ENCODE data around the gene SPTLC3. TPM values are rescaled to one million over a fixed set of nuclear protein-coding genes. Genes with fewer than 3 reads are reported as not detected.

SPTLC3 gene
- polyA plus RNA-seq, 3 donors, result 0.01 TPM; not detected in 2

GRCh38 chr20:13140775-13141174, 132.0 kb downstream of the SPTLC3 start:
- no peak overlapping the region for H3K27ac Mint-ChIP-seq

GRCh38 chr20:13141546-13141945, 132.8 kb downstream of the SPTLC3 start:
- intact Hi-C loops (cut with micrococcal nuclease), result no loop called here
- no peaks in the 10 kb centered on the region for H3K27me3 ChIP-seq (ENCODE audit: control insufficient read depth in 2 of 2, insufficient read depth in 2 of 2, low read length in 2 of 2)
- H2AFZ ChIP-seq (ENCODE audit: insufficient read depth, low read depth, low read length, poor library complexity, severe bottlenecking), result no peak overlapping the region
- no peak overlapping the region for H3K4me3 ChIP-seq (replicated peaks in 1 of 3; ENCODE audit: low read depth in 2 of 3, low read length in 3 of 3)
- H3K27me3 Mint-ChIP-seq (ENCODE audit: low read depth in 3 of 3), result peaks cover under 1 to 2% (median 1%) of the 10 kb centered on the region in 3 donors
- no peak overlapping the region for H3K9ac ChIP-seq (ENCODE audit: insufficient read depth, low read length, poor library complexity, severe bottlenecking)
- H4K20me1 ChIP-seq (ENCODE audit: insufficient read depth, low read length), result no peaks in the 10 kb centered on the region
- no peak overlapping the region for H3K27ac ChIP-seq (ENCODE audit: low read depth in 1 of 2, low read length in 2 of 2)
- H3K36me3 ChIP-seq (replicated peaks in 1 of 2; ENCODE audit: control insufficient read depth in 1 of 2, insufficient read depth in 2 of 2, low read length in 2 of 2), result no peaks in the 10 kb centered on the region
- no peaks in the 10 kb centered on the region for H3K4me1 Mint-ChIP-seq
- H3K36me3 Mint-ChIP-seq, result no peaks in the 10 kb centered on the region
- no peaks in the 10 kb centered on the region for H3K4me1 ChIP-seq (ENCODE audit: control insufficient read depth in 1 of 2, insufficient read depth in 2 of 2, low read length in 2 of 2)
- H3K9me3 Mint-ChIP-seq, result peaks cover 0 to 6% (median 4%) of the 10 kb centered on the region in 7 donors
- H3K9me3 ChIP-seq (replicated peaks in 1 of 2; ENCODE audit: control insufficient read depth in 1 of 2, insufficient read depth in 1 of 2, low read length in 2 of 2), result no peaks in the 10 kb centered on the region
- no peaks in the 10 kb centered on the region for H3K79me2 ChIP-seq (ENCODE audit: insufficient read depth, low read length)
- WGBS (ENCODE audit: insufficient coverage), result 85% methylated on average over 2 of the region's 3 CpGs
- no peak for TF ChIP-seq CTCF (IDR thresholded peaks at IDR 0.05)
- no peak overlapping the region for H3K27ac Mint-ChIP-seq
- no peak overlapping the region for H3K4me2 ChIP-seq (replicated peaks; ENCODE audit: extremely low read depth, low read length, poor library complexity, severe bottlenecking)
- H3K4me3 Mint-ChIP-seq, result no peak overlapping the region
- DNase-seq, result no peak

More at GRCh38 chr20:13140775-13141174, 132.0 kb downstream of the SPTLC3 start:
- no peak overlapping the region for H3K27ac ChIP-seq (ENCODE audit: low read depth in 1 of 2, low read length in 2 of 2)
- Mint-ChIP-seq H3K27me3 (ENCODE audit: low read depth in 3 of 3) (peaks cover 0 to 1% (median 0%) of the 10 kb centered on the region in 3 donors), H3K9me3 (peaks cover 0 to 6% (median 4%) of the 10 kb centered on the region in 7 donors), H3K4me1 (no peaks in the 10 kb centered on the region), H3K36me3 (no peaks in the 10 kb centered on the region), H3K4me3 (no peak overlapping the region)
- no peak overlapping the region for H3K4me2 ChIP-seq (replicated peaks; ENCODE audit: extremely low read depth, low read length, poor library complexity, severe bottlenecking)
- WGBS (ENCODE audit: insufficient coverage), result no CpG with 5 or more reads among the region's 1 CpG
- no peak for DNase-seq
- no peaks in the 10 kb centered on the region for H4K20me1 ChIP-seq (ENCODE audit: insufficient read depth, low read length)
- no peaks in the 10 kb centered on the region for H3K4me1 ChIP-seq (ENCODE audit: control insufficient read depth in 1 of 2, insufficient read depth in 2 of 2, low read length in 2 of 2)
- H3K9ac ChIP-seq (ENCODE audit: insufficient read depth, low read length, poor library complexity, severe bottlenecking), result no peak overlapping the region
- H3K9me3 ChIP-seq (replicated peaks in 1 of 2; ENCODE audit: control insufficient read depth in 1 of 2, insufficient read depth in 1 of 2, low read length in 2 of 2), result no peaks in the 10 kb centered on the region
- no peak for TF ChIP-seq CTCF (IDR thresholded peaks at IDR 0.05)
- H2AFZ ChIP-seq (ENCODE audit: insufficient read depth, low read depth, low read length, poor library complexity, severe bottlenecking), result no peak overlapping the region
- no peaks in the 10 kb centered on the region for H3K79me2 ChIP-seq (ENCODE audit: insufficient read depth, low read length)
- H3K4me3 ChIP-seq (replicated peaks in 1 of 3; ENCODE audit: low read depth in 2 of 3, low read length in 3 of 3), result no peak overlapping the region
- H3K27me3 ChIP-seq (ENCODE audit: control insufficient read depth in 2 of 2, insufficient read depth in 2 of 2, low read length in 2 of 2), result no peaks in the 10 kb centered on the region
- intact Hi-C loops (cut with micrococcal nuclease), result no loop called here
- H3K36me3 ChIP-seq (replicated peaks in 1 of 2; ENCODE audit: control insufficient read depth in 1 of 2, insufficient read depth in 2 of 2, low read length in 2 of 2), result no peaks in the 10 kb centered on the region

Data from CD14-positive monocyte (primary cell).